Activated CD4-positive, CD25-positive, alpha-beta regulatory T cell treated with anti-CD3 and anti-CD28 coated beads, Interleukin-2, amount 50 U/mL, for 72 hours (primary cell): ENCODE results near the gene TLE4.
"Not testable (repeated sequence)": the region's sequence is repeated elsewhere in the genome, so short reads cannot be mapped to it uniquely, and the experiment has no call there.

ENCODE experiments used
- DNase-seq: peaks from one replicate; pipeline ENCODE4 v3.0.0; 2021

The TLE4 gene

DNA sequence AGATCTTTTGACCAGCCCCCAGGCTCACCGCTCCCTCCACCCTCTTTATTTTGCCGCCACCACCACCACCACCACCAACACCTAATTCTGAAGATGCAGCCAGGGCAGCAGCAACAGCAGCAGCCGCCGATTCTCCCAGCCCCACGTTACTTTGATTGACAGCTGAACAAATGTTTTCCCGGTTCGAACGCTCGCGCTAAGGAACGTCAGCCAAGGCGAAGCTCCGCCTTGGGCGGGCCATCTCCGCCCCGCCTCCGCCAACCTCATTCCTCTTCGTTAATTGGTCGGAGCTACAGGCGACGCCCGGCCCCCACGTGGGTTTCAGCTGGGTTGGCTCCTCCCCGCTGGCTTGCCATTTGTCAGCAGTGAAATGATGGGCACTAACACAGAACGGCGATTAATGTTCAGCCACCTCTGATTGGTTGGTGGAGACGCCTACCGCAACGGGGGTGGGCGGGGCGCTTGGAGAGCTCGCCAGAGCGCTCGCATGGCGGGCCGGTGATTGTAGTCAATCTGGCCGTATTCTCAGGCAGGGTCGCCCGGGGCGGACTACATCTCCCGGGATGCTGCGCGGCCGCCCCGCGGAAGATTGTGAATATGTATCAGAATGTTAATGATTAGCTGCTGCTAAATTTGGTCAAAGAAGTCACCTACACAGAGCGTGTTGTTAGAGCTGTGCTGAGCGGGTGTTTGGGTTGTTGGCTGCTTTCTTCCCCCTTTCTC, at the start of gene TLE4:
TLE4 (plus strand) TSS at position 657 of the 723 bp plus-strand sequence. CDS start 826 bp downstream, outside the sequence.
- peak; percentile 97 for DNase-seq

DNA sequence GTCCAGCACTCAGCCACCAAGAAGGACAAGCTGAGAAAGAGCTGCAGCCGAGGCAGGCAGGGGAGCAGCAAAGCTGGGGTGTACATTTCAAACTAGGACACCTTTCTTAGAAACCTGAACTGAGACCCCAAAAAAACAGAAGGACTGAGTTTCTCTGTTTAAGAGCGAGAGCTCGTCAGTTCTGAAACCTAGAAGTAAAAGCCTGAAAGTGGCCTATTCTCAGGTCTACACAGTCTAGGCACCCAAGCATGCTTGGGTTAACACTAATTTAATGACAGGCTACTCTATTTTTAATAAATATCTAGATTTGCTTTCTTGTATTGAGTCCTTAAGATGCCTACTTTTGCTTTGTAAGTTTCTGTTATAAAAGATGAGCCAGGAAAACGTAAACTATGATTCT, 49.0 kb upstream of the TLE4 start:
- DNase-seq: no peak

DNA sequence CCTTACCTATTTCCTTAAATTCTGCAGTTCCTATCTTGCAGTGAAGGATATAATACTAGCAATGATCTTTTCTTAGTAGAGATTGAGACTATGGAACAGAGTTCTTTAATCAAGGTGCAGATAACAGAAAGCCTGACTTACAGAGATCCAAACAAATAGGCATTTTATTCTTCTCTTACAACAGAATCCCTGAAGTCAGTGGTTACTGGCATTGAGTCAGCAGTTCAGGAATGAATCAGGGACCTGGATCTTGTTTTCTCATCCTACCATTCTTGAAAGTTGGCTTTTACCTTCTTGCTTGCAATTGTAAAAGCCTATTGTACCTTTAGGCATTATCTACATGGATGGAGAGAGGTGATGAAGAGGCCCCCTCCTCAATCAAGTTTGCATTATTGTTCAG, 47.5 kb upstream of the TLE4 start:
- no peak for DNase-seq

DNA sequence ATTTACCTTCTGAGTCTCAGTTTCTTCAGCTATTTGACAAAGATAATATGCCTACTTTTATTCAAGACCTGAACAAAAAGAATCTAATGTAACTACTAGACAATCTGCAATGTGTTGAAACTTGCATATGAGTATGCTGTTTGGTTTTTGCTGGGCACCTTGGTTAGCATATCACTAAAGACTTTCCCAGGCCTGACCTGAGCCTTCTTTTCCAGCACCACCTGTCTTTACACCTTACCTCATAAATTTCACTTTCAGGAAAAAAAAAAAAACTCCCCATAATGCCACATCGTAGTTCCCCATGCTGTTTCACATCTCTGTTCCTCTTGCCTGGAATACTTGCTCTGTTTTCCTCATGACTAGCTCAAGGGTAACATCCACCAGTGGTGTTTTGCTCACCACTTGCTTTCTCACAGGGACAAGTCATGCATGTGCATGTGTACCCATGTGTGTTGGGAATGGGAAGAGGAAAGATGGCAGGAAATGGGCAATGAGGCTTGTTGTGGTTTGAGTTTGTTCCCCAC, 45.6 kb upstream of the TLE4 start:
- DNase-seq: no peak

DNA sequence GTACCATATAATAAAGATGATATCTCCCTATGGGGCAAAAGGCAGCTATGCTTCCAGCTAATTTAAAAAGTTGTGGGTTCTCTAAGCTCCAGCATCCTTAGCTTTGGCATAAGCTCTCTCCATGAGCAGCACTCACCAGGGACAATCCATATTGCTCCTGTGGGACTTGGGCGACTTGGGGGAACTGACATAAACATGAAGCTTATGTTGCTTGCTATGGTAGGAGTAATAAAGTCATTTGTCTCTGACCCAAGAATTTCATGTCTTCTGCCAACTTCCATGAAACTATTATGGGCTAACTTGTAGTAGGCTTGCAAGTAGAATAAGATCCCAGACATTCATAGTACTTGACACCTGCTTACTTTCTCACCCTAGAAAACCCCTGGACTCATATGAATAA, 36.2 kb upstream of the TLE4 start:
- no peak for DNase-seq

DNA sequence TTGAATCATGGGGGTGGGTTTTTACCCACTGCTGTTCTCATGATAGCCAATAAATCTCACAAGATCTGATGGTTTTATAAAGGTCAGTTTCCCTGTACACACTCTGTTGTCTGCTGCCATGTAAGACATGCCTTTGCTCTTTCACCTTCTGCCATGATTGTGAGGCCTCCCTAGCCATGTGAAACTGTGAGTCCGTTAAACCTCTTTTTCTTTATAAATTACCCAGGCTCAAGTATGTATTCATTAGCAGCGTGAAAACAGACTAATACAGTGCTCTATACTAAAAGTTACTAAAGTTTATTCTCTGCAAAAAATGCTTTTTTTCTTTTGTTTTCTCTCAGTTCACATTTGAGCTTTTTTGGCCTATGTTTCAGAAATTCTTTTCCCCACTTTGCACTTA, 33.9 kb upstream of the TLE4 start:
- no peak for DNase-seq

DNA sequence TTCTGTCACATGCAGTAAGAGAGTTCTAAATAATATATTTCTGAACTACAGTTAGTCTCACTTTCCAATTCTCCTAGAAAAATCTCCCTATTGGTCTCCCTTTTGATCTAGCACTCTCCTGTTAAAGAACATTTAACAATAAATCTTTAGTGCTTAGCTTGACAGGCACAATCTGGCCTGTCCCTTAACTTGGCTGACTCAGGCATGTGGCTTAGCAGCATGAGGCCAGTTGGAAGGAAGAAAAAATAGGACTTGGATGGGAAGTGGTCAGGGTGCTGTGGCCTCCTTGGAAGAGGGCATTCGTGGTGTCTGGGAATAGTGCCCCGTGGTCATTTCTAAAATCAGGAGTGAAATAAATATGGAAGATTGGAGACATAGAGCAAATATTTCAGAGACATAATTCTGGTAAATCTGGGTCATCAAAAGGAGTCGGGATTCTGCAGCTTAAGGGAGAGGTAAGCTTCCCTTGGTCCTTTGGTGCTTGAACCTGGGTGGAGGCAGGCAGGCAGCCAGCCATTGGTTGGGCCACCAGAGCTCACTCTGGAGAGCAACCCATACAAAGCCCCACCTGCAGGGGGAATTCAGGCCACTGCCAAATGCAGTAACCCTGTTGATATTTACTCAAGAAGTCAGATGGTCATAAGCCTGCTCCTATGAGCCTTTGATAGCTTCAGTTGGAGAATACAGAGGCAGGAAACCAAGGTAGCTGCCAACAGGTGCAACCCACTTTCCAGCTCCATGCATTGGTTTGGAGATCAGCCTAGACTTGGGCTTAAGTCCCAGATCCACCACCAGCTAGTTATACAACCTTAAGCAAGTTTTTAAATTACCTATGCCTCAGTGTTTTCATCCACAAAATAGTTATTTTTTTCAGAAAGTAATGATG, 28.8 kb upstream of the TLE4 start:
- DNase-seq: no peak

DNA sequence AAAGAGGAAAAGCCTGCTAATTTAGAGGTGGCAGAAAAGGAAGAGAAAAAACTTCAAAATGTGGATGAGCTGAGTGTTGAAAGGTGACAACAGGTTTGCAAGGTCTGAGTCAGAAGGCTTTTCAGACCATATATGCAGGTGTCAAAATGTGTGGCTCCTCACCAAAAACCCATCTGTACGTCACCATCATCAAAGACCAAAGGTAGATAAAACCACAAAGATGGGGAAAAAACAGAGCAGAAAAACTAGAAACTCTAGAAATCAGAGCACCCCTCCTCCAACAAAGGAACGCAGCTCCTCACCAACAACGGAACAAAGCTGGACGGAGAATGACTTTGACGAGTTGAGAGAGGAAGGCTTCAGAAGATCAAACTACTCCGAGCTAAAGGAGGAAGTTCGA, 27.4 kb upstream of the TLE4 start:
- not testable (repeated sequence) for DNase-seq

DNA sequence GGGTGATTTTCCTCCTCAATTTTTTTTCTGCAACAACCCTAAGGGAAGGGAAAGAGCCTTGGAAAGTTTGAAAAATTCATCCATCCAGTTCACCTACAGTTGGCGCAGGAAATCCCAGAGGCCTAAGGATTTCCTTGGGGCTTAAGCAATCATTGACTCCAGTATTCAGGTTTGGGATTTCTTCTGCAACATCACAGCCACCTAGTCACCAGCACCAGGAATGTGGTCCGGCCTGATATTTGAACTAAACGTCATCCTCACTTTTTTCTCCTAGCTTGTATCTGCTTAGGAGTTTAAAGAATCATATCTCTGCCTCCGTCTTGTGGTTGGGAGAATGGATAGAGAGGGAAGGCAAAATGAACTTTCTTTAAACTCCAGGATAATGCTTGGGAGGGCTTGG, 20.2 kb upstream of the TLE4 start:
- DNase-seq: no peak

DNA sequence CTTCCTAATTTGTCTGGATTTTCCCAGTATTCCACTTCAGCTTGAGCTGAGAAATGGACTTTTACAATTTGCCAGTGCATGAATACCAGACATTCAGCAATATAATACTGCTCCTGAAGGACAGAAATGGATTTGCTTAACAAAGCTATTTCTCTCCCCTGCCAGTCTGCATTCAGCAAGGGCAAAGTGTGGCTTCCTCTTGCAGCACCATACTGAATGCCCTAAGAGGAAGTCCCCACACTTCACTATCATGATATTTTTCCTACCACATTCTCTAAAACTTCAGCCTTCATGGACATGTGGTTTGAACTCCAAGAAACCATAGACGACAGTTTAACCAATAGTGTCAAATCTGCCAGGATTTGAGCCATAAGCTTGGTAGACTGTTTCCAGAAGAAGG, 19.8 kb upstream of the TLE4 start:
- DNase-seq: no peak

DNA sequence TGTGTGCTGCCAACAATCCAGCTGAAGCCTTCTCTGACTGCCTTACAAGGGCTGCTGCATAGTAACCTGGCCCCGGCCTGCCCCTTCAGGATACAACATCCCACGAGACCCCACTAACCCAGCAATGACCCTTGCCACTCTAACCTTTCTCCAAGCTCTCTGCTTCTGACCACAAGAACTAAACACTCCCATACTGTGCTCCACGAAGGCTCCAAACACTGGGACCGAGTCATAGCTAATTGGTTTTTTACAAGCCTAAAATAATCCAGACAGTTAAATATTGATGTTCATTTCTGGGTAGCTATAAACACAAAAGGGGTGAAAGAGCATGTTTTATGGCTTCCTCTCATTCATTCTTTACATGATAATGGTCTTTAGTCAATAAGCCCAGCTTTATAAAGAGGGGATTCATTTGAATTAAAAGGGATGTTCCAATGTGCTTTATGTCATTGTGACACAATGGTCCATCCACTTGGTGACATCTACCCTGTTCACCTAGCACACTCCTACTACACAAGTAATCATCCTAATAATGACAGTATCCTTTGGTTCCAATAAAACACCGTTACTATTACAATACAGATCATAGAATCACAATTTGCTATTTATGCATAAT, 16.2 kb upstream of the TLE4 start:
- DNase-seq: no peak

DNA sequence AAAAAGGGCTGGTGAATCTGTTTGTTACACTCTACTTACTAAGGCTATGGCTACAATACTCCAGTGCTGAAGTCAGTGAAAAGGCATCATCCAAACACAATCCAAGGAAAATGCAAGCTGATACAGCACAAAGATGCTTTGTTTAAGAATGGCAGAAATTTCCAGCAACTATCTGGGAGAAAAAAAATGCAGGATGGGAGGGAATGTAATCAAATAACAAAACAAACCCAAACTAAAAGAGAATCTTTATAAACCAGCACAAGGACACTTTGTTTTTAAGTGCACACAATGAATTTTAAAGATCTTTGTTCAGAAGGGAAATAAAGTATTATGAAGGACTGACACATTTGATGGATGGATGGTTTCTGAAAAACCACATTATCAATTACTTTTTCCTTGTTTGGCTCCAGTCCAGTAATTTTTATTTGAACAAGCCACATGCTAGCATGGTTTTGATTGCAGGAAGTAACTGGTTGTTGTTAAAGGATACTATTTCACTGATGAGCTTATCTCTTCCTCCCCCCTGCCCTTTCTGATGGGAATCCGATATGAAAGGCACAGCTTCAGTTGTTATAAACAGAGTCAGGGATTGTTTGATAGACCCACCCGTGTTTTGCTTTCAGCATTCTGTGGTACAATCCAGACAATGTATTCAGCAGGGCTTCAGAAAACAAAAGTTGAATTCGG, 12.1 kb upstream of the TLE4 start:
- DNase-seq: no peak

DNA sequence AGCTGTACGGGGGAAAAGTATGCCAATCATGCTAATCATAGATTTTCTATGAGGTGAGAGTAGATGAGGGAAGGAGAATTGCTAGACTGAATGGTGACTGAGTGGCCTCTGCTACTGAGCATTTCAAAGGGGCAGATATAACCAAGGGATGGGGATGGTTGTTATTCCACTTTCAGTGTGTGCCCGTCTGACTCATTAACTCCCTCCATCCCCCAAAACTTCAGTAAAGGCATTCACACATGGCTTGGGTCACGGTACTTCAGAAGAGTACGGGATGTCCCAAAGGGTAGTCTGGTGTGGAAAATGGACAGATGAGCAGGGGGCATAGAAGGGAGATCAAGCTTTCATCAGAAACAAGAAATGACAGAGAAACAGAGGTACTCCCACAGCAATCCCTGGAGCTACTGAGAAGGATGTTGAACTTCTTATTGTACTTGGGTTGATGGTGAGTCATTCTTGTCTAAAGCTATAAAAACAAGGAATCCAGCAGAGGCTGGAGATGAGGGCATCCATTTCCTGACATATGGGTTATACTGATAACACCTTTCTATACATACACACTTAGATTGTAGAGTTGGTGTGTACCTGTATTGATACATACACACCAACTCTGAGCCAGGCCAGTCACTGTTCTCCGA, 8.9 kb upstream of the TLE4 start:
- DNase-seq: no peak

DNA sequence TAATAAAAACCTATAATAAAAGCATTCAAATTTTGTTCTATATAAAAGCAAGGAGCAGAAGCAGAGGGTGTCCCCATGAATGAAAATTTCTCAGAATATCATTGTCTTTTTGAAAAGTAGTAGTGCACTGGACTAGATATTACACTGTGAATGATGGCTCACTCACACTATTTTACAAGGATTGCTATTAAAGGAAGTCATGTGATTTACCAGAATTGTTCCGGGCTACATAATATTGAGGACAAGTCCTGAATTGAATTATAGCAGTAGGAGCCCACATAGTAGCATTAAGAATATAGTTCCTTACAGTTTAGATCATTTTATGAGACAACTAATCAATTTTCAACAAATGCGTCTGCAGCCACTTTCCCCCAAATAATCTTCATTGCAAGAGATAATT, 7.7 kb upstream of the TLE4 start:
- DNase-seq: no peak

DNA sequence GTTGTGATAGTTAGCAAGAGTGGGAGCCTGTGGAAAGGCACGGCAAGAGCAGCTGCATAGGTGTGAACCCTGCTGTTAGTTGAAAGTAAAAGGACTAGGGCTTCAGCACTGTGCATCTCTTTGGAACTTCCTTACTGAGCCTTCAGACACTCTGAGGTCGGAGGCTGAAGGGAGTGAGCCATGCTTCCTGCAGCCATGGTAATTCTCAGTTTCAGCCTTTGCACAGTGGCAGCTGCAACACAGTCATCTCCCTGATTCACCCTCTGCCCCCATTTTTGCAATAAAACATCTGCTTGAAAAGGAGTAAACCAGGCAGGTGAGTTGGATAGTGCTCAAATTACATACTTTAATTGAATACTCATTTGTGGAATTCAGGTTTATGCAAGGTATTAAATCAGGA, 6.5 kb upstream of the TLE4 start:
- no peak for DNase-seq

DNA sequence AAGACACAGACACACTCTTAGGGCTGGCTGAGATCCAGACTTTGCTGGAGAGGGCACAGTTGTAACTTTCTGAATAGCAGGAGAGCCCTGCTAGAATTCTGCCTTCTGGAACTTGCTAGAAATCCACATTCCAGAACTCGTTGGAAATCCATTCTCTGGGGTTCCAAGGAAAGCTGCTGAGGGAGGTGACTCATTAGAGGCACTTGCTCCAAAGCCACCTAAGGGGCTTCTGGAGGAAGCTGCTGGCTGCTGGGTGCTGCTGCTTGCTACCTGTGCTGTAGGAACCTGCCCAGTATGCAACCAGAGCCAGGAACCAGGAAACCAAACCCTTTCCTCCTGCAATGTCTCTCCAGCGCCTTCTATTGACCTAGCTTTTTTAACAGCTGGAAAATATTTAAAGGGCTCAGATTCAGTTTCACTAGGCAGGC, 4.1 kb upstream of the TLE4 start:
- no peak for DNase-seq

DNA sequence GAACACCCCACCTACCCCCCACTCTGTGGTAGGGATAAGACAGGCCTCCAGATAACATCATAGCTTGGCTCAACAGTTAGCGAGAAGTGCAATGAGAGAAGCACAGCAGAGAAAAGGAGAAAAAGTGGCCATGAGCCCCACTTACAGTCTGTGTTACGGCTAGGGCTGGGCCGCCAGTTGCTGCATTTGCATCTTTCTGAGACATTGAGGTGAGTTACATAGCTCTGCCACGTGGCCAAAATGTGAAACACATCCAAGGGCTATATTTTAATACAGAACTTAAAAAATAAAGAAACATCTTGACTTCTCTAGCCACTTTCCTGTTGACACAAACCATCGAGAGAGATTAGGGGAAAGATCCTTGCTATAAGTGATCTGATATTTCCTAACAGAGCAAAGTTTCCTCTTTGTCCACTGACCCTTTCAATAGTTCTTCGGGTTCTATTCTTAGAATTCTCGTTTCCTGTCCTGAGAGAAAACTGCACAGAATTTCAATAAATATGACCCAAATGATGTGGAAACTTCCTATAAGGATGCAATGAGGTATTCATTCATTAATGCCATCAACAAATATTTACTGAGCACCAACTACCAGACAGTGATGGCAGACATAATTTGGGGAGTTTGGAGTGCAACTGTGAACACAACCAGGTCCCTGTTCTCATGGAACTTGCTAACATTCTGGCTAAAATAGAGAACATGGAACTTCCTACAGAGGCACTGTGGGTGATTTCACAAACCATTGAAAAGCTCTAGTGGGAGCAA, 3.2 kb upstream of the TLE4 start:
- DNase-seq: no peak

DNA sequence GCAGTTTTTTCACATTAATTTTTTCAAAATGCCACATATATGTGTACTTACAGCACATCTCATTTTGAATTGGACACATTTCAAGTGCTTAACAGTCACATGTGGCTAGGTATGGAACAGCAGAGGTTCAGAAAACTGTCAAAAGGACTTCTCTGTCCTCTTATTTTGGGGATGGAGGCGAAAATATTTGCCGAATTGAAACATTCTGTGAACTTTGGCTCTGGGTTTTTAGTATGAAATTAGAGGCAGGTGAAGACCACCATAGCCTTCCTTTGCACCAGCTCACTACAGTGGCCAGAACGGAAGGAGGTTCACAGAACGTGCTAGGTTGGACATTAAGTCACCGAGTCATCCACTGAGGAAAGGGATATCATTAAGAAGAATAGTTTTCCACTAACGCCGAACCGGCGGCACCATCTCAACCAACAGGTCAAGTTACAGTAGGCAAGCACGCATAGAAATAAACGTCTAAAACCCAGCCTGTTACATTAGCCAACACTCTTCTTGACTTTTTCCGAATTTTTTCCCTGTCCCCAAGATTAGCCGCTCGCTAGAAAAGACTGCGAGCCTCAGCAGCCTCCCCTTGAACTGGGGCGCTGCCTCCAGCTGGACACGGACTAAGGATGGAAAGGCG, 1.8 kb upstream of the TLE4 start:
- no peak for DNase-seq

DNA sequence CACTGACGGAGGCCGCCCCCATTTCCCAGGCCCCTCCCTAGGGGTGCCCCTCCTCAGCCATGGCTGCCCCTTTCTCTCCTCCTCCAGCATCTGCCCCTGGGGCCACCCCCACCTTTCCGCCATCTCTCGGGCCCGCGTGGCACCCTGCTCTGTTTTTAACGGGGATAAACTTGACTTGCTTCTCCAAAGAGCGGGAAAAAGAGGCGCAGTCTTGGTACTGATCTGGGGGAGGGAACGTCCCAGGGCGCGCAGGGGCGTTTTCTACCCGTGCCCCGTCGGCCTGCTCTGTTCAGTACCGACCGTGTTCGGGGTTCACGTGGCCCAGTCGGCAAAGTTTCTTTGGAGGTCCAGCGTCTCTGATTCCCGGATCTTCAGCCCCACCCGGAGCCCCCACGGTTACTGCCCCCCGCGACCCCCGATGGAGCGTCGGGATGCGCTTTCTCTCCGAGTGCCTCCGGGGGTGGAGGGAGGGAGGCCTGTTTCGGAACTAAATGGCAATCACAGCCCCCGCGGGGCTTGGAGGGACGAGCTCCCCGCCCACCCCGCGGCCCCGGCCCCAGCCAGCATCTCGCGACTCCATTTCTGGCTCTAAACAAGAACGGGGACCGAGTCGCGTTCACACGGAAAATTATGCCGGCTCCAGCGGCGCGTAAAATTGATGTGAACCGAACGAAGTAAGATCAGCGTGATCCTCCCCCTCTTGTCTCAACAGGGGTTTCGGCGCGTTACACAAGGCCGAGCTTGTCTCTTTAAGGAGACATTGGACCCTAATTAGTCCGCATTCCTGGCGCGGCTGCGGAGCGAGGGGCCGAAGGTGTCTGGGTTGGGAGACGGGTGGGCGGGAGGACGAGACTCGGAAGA, 1.1 kb upstream of the TLE4 start:
- DNase-seq: peak; percentile 54

DNA sequence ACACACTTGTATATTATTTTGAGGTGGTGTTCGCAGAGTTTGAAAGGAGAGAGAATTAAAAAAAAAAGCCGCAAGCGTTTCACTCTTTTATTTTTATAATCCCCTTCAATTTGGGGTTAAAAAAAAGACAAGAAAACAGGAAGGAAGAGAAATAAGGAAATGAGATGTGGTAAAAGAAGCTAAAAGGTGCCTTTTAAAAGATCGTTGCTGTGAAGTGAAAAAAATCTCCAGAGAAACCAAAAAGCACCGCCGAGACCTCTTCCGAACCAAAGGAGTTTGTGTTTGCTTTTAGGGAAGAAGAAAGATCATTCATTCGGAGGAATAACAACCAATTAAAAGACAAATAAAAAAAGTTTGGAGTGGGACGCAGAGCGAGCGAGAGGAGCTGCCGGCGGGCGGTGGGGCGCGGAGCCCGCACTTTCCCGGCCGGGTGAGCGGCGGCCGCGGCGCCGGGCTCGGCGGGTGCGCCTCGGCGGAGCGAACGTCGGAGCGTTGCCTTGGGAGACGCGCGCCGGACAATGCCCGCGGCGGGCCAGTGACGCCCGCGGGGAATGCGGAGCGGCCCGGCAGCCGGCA, 355 bp downstream of the TLE4 start:
- no peak for DNase-seq
